Thoracic aorta (tissue), 2 donors: ENCODE results near the gene PPHLN1. TPM values are rescaled to one million over a fixed set of nuclear protein-coding genes. Genes with fewer than 3 reads are reported as not detected.

Experiments
- ATAC-seq: fragments of 150-250 bp; one replicate; pipeline ENCODE4 v1.8.0; 2017; ENCODE audit warnings: low read depth; ENCODE audit not compliant: insufficient number of reproducible peaks, low FRiP score
- DNase-seq: peaks from one replicate; pipeline ENCODE4 v3.0.0-alpha.2; 2020; ENCODE audit warnings: low spot score
- H3K27ac ChIP-seq, 2 donors: fragments of 200-600 bp; sonication (generic); 1 replicate in 1 of 2; 2 replicates in 1 of 2; pipeline ENCODE4 v1.5.1; 2016; ENCODE audit warnings: mild to moderate bottlenecking in 2 of 2, moderate library complexity in 2 of 2
- H3K27me3 ChIP-seq: fragments of 200-600 bp; sonication (generic); replicated peaks from 2 replicates; pipeline ENCODE4 v1.6.0; 2016; ENCODE audit warnings: mild to moderate bottlenecking; ENCODE audit not compliant: insufficient read depth
- H3K36me3 ChIP-seq: fragments of 200-600 bp; sonication (generic); one replicate; pipeline ENCODE4 v1.5.1; 2016
- H3K4me1 ChIP-seq, 2 donors: fragments of 200-600 bp; sonication (generic); 1 replicate in 1 of 2; 2 replicates in 1 of 2; pipeline versions ENCODE4 v1.5.1 to v1.6.0; 2016; ENCODE audit warnings: low read depth in 2 of 2, mild to moderate bottlenecking in 1 of 2; ENCODE audit not compliant: control insufficient read depth in 1 of 2
- H3K4me3 ChIP-seq: fragments of 200-600 bp; sonication (generic); 2 replicates; pipeline ENCODE4 v1.5.1; 2016; ENCODE audit warnings: mild to moderate bottlenecking
- H3K9me3 ChIP-seq: fragments of 200-600 bp; sonication (generic); 2 replicates; pipeline ENCODE4 v1.5.1; 2016
- total RNA-seq, 2 donors: library from RNA; depleted of rRNA; stranded (reverse); fragments of >200 nt; gene quantifications; one replicate each; pipeline versions ENCODE4 v1.1.0 to v1.2.3, GENCODE V29; 2016
- TF ChIP-seq, protein P1 (sequence below): fragments of 200-600 bp; sonication (generic); IDR thresholded peaks from one replicate; pipeline ENCODE4 v1.5.1; 2019; ENCODE audit warnings: antibody characterized with exemption

PPHLN1 gene
- total RNA-seq, 2 donors from 2014 or later, result 41.7 to 95.8 TPM

DNA sequence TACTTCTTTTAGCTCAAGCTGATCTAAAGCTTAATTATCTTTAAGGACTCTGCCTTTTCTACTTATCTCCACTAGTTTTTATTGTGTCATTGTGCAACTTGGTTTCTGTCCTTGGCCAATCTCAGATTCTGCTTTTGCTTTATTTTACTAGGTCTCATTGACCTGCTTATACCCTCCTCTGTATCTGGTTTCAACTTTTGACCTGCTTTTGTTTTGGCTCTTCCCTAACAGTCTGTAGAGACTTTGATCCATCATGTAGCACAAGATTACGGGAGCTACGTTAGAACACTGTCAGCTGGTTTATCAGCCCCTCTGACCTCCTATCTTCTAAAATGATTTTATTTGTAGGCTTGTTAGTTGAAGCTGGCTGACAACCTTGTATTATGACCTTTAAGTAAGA is 43.7 kb upstream of the PPHLN1 start:
- DNase-seq, result no peak
- no peak for ATAC-seq
- H3K27me3 ChIP-seq, result no peaks in the 10 kb centered on the region
- H3K9me3 ChIP-seq, result no peaks in the 10 kb centered on the region
- H3K4me3 ChIP-seq, result no peak overlapping the region
- no peaks in the 10 kb centered on the region for H3K4me1 ChIP-seq
- TF ChIP-seq, protein P1, sequence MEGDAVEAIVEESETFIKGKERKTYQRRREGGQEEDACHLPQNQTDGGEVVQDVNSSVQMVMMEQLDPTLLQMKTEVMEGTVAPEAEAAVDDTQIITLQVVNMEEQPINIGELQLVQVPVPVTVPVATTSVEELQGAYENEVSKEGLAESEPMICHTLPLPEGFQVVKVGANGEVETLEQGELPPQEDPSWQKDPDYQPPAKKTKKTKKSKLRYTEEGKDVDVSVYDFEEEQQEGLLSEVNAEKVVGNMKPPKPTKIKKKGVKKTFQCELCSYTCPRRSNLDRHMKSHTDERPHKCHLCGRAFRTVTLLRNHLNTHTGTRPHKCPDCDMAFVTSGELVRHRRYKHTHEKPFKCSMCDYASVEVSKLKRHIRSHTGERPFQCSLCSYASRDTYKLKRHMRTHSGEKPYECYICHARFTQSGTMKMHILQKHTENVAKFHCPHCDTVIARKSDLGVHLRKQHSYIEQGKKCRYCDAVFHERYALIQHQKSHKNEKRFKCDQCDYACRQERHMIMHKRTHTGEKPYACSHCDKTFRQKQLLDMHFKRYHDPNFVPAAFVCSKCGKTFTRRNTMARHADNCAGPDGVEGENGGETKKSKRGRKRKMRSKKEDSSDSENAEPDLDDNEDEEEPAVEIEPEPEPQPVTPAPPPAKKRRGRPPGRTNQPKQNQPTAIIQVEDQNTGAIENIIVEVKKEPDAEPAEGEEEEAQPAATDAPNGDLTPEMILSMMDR, result no peak
- H3K27ac ChIP-seq, result no peak overlapping the region
- H3K36me3 ChIP-seq, result no peaks in the 10 kb centered on the region

DNA sequence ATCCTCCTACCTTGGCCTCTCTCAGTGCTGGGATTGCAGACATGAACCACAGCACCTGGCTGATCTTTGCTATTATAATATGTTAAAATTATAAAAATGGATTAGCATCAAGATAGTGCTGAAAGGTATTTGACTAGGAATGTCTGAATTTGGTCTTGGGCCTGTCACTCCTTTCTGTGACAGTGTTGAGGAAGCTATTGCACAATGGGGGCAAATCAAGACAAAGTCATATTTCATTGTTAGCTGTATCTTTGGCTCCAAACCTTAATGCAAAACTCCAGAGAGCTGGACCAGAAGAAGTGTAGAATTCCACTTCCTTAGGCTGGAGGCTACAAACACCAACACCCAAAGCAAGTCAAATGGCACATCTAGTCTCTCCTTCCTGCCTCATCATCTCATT is 42.2 kb upstream of the PPHLN1 start:
- no peaks in the 10 kb centered on the region for H3K4me1 ChIP-seq
- H3K36me3 ChIP-seq, result no peaks in the 10 kb centered on the region
- H3K4me3 ChIP-seq, result no peak overlapping the region
- no peak overlapping the region for H3K27ac ChIP-seq
- TF ChIP-seq, protein P1, result no peak
- DNase-seq (no peak), ATAC-seq (no peak)
- no peaks in the 10 kb centered on the region for H3K9me3 ChIP-seq
- H3K27me3 ChIP-seq, result no peaks in the 10 kb centered on the region

DNA sequence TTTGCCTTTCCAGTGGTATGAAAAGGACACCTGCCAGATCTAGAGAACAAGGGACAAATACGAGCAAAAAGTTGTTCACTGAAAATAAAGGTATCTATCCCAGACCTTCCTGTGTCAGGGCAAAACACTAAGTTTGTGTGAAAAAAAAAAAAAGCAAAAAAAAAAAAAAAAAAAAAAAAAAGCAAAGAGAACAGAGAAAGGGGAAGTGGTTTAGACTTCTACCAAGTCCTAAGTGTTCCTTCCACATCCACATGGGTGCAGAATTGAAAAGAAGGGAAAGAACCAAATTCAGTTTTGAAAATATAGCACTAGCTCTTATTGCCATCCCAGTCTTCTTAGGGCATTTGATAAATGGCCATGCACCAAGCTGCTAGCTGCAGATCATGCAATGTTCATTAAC is 41.8 kb upstream of the PPHLN1 start:
- no peaks in the 10 kb centered on the region for H3K36me3 ChIP-seq
- H3K27ac ChIP-seq, result no peak overlapping the region
- DNase-seq (no peak), ATAC-seq (no peak)
- no peaks in the 10 kb centered on the region for H3K27me3 ChIP-seq
- H3K9me3 ChIP-seq, result no peaks in the 10 kb centered on the region
- no peaks in the 10 kb centered on the region for H3K4me1 ChIP-seq
- H3K4me3 ChIP-seq, result no peak overlapping the region
- TF ChIP-seq, protein P1, result no peak

DNA sequence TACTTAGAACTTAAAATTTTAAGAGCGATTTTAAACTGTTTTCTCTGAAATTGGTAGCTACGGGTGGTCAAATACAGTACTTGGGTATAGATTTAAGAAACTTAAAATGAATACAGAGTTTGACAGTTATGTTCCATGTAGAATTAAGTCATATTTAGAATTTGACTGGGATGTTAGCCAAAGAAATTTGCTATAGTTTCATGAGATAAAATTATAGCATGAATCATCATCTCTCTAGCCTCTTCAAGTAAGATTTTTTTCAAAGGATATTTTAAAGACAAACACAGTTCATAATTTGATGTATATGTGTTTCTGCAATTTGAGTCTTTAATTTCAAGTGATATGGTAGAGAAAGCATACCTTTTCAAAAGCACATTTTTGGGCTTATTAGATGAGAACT is 41.1 kb upstream of the PPHLN1 start:
- ATAC-seq (no peak), DNase-seq (no peak)
- no peaks in the 10 kb centered on the region for H3K9me3 ChIP-seq

DNA sequence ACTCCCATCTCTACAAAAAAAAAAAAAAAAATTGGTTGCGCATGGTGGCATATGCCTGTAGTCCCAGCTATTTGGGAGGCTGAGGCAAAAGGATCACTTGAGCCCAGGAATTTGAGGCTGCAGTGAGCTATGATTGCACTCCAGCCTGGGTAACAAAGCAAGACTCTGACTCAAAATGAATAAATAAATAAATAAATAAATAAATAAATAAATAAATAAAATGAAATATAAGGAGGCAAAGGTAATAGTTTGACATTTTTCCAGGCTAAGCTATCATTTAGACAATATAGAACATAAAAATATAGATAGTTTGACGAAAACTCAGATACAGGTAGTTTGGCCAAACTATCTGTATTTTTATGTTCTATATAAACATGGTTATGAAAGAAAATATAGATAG is 40.5 kb upstream of the PPHLN1 start:
- Histone ChIP-seq H3K27ac (no peak overlapping the region), H3K4me3 (no peak overlapping the region), H3K27me3 (no peaks in the 10 kb centered on the region), H3K4me1 (no peaks in the 10 kb centered on the region), H3K36me3 (no peaks in the 10 kb centered on the region), H3K9me3 (no peaks in the 10 kb centered on the region)
- DNase-seq (no peak), ATAC-seq (no peak)
- TF ChIP-seq, protein P1, result no peak

More for the DNA sequence above, 41.1 kb upstream of the PPHLN1 start:
- Histone ChIP-seq H3K4me3 (no peak overlapping the region), H3K36me3 (no peaks in the 10 kb centered on the region), H3K27ac (no peak overlapping the region), H3K27me3 (no peaks in the 10 kb centered on the region), H3K4me1 (no peaks in the 10 kb centered on the region)
- TF ChIP-seq, protein P1, result no peak
